ENCODE results near the gene FRAT1.
"Not testable (repeated sequence)": the region's sequence is repeated elsewhere in the genome, so short reads cannot be mapped to it uniquely, and the experiment has no call there.

The FRAT1 gene, protein sequence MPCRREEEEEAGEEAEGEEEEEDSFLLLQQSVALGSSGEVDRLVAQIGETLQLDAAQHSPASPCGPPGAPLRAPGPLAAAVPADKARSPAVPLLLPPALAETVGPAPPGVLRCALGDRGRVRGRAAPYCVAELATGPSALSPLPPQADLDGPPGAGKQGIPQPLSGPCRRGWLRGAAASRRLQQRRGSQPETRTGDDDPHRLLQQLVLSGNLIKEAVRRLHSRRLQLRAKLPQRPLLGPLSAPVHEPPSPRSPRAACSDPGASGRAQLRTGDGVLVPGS

DNA sequence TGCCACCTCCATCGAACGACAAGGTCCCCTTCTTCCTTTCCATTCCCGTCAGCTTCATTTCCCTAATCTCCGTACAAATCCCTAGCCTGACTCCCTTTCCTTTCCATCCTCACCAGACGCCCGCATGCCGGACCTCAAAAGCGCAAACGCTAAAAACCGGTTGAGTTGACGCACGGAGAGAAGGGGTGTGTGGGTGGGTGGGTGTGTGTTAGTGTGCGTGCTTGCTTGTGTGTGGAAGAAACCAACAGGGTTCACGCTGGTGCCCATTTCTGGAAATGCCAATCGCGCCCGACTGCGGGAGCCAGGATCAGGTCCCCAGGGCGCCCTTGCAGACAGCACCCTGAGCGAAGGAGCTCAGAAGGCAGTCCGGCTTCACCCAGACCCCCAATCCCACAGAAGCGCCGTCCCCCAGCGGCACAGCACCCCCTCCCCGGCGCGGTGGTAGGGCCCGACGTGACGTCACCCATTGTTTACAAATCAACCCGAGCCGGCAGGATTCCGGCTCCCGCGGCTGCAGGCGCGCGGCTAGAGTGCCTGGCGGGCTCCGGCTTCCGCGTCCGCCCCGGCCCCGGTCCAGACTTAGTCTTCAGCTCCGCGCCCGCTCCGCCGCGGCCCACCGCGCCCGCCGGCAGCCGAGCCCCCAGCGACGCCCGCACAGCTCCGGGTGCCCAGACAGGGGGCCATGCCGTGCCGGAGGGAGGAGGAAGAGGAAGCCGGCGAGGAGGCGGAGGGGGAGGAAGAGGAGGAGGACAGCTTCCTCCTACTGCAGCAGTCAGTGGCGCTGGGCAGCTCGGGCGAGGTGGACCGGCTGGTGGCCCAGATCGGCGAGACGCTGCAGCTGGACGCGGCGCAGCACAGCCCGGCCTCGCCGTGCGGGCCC lies at the start of gene FRAT1:
TSS of gene FRAT1 (plus strand) at position 500 of the 880 bp plus-strand sequence. CDS start at position 683, 183 bp downstream.
- in situ Hi-C loops (cut with MboI; ENCODE audit: low sequenced_read_pairs), result no loop called here

DNA sequence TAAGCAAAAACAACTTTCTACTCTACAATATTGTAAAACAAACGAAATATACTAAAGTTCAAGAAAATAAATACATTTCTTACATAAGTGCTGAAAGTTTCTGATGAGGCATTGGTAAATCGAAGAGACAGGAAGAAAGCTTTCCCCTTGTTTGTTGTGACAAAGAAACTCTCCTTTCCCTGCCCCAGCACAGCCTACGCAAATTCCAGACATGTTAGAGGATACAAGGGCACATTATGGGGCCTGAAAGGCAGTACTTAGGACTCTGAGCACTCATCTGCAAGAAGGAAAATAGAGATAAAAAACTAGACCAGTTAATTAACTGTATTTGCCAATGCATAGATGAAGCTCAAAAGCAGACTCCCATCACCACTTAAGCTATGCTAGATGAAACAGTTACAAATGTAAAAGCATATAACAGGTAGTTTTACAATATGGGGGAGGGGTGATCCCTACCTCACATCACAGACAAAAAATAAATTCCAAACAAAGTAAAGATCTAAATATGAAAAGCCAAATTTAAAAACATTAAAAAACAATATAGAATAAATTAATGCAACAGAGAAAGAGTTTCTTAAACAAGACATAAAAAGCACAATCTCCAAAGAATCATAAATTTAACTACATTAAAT lies 48.4 kb upstream of the FRAT1 start:
- in situ Hi-C loops (cut with MboI; ENCODE audit: low sequenced_read_pairs), result no loop called here

DNA sequence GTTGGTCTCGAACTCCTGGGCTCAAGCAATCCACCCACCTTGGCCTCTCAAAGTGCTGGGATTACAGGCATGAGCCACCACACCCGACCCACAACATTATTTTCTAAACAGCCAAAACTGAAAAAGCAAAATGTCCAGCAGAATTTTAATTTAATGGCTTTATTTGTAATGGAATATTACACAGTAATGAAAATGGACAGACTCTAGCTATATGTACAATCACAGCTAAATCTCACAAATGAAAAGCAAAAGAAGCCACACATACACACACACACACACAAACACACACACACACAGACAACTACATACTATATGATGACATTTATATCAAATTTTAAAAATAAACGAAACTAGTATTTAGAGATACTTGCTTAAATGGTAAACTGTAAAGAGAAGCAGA lies 45.4 kb upstream of the FRAT1 start:
- in situ Hi-C loops (cut with MboI; ENCODE audit: low sequenced_read_pairs), result no loop called here

DNA sequence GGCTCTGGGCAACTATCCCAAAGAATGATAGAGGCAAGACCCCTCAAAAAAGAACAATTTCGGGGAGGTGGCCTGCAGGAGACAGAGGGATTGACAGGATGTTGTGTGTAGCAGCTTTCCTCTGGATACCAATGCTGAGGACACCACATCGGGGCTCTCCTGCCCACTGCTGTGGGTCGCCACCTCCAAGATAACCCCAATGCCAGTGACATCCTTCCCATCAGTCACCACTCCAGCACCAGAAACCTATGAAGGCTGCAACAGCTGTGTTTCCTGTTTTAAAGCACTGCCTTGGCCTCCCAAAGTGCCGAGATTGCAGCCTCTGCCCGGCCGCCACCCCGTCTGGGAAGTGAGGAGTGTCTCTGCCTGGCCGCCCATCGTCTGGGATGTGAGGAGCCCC lies 44.2 kb upstream of the FRAT1 start:
- in situ Hi-C loops (cut with MboI; ENCODE audit: low sequenced_read_pairs), result no loop called here

DNA sequence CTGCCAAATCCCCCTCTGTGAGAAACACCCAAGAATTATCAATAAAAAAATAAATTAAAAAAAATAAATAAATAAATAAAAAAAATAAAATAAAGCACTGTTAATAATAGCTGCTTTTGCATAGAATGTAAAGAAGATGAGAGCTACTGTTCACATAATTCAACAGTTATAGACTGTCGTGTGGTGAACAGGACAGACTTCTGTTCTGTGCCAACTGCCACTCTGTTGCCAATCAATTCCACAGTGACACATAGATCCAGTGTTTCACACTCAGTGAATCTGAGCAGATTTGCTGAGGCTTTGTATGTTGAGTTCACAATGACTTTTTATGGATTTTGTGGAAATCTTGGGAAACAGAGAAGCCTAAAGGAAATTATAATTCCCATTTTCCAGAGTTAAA lies 41.5 kb upstream of the FRAT1 start:
- in situ Hi-C loops (cut with MboI; ENCODE audit: low sequenced_read_pairs), result no loop called here

DNA sequence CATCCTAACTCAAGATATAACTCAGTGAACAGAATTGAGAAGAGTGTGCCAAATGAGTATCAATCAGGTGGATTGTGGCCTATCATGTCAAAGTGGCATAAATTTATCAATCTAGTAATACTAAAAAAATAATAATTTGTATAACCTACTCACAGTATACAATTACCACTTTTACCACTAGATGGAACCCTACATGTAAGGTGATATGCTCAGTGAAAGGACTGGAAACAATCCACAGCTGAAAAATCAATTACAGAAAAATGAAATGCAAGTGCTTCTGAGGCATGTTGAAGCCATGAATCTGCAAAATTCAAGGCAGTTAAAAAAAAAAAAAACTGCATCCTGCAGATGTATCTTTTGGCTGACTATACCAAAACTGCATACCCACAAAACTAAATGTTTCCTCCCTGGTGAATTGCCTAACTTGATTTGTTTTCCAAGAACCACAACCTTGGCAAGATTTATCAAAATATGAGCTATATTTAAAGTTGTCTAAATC lies 40.5 kb upstream of the FRAT1 start:
- in situ Hi-C loops (cut with MboI; ENCODE audit: low sequenced_read_pairs), result no loop called here

DNA sequence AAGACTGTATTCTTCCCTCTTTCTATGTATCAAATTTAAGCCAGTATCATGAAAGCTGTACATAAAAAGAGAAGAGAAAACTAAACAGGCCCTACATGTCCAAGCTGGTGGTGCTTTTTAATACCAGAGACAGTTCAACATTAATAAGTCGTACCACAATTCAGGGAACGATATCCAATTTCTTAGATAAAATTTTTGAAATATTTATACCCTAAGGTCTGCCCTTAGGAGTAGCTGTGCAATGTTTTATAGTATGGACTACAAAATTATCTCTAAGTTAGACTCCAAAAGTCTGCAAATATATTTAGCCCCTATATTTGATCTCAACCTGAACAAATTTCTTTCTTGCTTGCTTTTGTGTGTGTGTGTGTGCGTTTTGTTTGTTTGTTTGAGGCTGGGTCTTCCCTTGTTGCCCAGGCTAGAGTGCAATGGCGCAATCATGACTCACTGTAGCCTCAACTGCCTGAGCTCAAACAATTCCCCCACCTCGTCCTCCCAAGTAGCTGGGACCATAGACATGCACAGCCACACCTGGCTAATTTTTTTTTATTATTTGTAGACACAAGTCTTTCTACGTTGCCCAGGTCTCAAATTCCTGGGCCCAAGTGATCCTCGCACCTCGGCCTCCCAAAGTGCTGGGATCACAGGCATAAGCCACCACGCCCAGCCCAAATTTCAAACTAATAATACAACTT lies 39.8 kb upstream of the FRAT1 start:
- in situ Hi-C loops (cut with MboI; ENCODE audit: low sequenced_read_pairs), result no loop called here

DNA sequence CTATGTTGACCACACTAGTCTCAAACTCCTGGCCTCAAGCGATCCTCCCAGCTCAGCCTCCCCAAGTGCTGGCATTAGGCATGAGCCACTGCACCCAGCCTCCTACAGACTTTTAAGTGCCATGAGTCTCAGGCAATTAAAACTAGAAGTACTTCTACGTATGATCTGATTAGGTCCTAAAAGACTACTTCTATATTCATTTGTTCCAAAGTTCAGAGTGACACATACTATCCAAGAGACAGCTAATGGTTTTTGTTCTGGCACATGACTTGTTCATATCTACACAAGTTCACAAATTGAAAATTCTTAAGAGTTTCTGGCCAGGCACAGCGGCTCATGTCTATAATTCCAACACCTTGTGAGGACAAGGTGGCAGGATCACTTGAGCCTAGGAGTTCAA lies 38.3 kb upstream of the FRAT1 start:
- in situ Hi-C loops (cut with MboI; ENCODE audit: low sequenced_read_pairs), result no loop called here

DNA sequence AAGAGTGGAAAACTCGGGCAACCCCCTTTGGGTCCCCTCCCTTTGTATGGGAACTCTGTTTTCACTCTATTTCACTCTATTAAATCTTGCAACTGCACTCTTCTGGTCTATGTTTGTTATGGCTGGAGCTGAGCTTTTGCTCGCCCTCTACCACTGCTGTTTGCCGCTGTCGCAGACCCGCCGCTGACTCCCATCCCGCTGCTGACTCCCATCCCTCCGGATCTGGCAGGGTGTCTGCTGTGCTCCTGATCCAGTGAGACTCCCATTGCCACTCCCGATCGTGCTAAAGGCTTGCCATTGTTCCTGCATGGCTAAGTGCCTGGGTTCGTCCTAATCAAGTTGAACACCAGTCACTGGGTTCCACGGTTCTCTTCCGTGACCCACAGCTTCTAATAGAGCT lies 29.0 kb upstream of the FRAT1 start:
- in situ Hi-C loops (cut with MboI; ENCODE audit: low sequenced_read_pairs), result not testable (repeated sequence)

DNA sequence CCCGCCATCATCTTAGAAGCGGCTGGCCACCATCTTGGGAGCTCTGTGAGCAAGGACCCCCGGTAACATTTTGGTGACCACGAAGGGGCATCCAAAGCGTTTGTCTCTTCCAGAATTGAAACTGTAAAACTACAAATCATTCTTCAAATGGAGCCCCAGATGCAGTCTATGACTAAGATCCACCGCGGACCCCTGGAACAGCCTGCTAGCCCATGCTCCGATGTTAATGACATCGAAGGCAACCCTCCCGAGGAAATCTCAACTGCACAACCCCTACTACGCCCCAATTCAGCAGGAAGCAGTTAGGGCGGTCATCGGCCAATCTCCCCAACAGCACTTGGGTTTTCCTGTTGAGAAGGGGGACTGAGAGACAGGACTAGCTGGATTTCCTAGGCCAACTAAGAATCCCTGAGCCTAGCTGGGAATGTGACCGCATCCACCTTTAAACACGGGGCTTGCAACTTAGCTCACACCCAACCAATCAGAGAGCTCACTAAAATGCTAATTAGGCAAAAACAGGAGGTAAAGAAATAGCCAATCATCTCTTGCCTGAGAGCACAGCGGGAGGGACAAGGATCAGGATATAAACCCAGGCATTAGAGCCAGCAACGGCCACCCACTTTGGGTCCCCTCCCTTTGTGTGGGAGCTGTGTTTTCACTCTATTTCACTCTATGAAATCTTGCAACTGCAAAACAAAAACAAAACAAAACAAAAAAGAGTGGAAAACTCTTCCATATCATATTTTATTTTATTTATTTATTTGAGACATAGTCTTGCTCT lies 28.3 kb upstream of the FRAT1 start:
- in situ Hi-C loops (cut with MboI; ENCODE audit: low sequenced_read_pairs), result not testable (repeated sequence)

DNA sequence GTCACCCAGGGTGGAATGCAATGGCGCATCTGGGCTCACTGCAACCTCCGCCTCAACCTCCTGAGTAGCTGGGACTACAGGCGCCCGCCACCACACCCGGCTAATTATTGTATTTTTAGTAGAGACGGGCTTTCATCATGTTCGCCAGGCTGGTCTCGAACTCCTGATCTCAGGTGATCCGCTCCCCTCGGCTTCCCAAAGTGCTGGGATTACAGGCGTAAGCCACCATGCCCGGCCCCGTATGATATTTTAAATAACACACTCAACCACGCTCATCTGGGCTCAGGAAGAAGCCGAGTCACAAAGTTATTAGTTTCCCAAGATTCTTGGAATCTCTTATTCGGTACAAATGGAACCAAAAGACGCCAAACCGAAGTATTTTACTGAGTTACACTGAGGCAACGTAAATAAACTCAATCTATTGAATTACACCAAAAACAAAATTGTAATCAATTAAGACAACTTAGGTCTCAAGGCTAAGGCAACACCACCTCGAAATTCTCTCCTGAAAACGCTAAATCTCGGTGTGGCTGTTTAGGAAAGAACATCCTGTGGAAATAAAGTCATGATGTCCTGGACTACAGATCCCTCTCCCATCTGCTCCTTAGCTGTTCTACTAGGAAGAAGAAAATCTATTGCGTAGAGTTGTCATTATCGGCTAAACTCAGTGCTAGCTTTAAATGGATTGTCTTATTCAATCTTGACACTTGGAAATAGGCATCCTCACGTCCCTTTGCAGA lies 27.5 kb upstream of the FRAT1 start:
- in situ Hi-C loops (cut with MboI; ENCODE audit: low sequenced_read_pairs), result no loop called here

DNA sequence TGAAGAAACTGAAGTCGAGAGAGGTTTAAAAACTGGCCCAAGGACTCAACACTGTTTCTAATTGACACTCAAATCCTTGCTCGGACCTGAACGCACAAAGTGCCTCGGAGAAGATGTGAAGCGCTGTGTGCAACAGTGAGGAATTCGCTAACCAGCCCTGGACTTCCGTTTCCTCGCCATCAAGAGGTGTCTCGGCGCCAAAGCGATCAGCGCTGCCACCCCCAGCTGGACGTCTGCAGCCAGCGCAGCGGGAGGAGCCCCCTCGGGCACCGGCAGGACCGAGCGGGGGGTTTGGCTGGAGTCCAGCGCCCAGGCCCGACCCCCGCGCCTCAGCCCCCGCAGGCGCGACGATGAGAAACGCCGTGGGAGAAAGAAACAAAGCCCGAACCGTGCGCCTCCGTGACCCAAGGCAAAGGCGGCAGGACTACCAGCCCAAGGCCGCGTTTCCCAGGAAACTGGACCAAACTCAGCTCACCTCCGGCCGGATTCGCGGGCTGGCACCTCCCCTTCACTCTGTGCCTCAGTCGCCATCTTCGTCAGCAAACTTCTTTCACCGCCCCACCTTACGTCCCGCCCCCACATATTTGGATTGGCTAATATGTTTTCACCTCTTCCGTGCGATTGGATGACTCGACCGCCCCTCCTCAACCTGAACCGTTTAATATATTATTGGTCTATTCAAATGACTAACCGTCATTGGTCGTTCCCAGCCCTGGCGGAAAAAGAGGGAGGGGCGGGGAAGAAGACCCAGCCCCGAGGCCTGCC lies 26.8 kb upstream of the FRAT1 start, which contains the start of gene ARHGAP19:
TSS of gene ARHGAP19 (minus strand) at position 541 of the 765 bp plus-strand sequence. CDS start at position 531, 10 bp downstream.
- in situ Hi-C loops (cut with MboI; ENCODE audit: low sequenced_read_pairs), result no loop called here

DNA sequence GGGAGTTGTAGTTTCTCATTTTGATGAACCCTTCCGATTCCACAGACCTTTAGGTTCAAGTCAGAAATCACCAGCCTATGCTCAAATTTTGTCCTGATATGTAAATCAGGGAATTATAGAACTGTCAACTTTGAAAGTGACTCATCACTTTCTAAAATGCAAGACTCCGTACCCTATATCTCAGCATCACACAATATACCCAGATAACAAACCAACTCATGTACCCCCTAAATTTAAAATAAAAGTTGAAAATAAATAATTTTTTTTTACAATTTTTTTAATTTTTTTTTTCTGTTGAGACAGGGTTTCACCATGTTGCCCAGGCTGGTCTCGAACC lies 26.2 kb upstream of the FRAT1 start:
- in situ Hi-C loops (cut with MboI; ENCODE audit: low sequenced_read_pairs), result no loop called here

DNA sequence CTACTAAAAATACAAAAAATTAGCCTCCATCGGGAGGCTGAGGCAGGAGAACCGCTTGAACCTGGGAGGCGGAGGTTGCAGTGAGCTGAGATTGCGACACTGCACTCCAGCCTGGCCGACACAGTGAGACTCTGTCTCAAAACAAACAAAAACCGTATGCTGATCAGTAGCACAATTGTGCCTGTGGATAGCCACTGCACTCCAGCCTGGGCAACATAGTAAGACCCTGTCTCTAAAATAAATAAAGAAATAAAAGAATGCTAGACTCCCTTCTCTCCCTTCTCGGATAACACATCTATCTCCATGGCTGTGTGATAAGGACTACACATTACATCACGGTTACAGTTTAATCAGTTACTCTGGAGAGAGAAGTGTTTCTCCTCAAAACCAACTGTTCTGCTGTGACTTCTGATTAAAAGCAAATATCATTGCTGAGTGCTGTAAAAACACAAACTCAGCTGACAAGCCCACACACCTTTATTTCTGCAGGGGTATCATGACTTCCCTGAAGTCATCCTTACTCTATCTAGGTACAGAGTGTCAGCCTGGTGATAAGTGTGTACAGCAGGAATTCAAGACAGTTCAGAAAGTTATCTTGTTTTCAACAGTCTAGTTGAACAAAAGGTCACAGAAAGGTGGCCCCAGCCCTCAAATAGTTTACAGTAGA lies 21.4 kb upstream of the FRAT1 start:
- in situ Hi-C loops (cut with MboI; ENCODE audit: low sequenced_read_pairs), result no loop called here

DNA sequence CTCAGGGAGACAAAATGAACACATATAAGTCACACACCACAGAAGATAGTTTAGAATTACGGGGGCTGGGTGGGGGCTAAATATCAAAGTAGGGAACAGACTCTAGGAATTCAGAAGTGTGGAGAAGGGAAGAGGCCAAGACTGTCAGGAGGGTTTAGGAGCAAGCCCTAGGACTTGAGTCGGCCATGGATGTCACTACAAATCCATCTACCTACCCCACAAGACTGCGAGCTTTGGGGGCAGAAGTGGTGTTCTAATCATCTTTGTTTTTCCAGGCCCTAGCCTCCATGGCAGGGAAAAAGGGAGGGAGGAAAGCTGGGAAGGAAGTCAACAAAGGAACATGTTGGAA lies 20.9 kb upstream of the FRAT1 start:
- in situ Hi-C loops (cut with MboI; ENCODE audit: low sequenced_read_pairs), result no loop called here

DNA sequence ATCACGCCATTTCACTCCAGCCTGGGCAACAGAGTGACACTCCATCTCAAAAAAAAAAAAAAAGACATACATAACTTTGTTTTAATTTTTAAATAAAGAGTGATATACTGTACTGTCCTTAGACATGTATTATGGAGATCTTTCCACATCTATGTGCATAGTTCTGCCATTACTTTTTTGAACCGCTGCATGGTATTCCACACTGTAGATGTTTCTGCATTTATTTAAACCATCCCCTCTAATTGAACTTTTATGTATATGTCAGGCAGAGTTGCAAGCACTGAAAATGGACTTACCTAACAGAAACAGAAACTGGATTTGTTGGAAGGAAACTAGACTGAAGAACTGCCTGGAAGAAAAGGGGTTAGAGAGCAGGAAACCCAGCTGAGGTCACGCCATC lies 18.1 kb upstream of the FRAT1 start:
- in situ Hi-C loops (cut with MboI; ENCODE audit: low sequenced_read_pairs), result no loop called here

DNA sequence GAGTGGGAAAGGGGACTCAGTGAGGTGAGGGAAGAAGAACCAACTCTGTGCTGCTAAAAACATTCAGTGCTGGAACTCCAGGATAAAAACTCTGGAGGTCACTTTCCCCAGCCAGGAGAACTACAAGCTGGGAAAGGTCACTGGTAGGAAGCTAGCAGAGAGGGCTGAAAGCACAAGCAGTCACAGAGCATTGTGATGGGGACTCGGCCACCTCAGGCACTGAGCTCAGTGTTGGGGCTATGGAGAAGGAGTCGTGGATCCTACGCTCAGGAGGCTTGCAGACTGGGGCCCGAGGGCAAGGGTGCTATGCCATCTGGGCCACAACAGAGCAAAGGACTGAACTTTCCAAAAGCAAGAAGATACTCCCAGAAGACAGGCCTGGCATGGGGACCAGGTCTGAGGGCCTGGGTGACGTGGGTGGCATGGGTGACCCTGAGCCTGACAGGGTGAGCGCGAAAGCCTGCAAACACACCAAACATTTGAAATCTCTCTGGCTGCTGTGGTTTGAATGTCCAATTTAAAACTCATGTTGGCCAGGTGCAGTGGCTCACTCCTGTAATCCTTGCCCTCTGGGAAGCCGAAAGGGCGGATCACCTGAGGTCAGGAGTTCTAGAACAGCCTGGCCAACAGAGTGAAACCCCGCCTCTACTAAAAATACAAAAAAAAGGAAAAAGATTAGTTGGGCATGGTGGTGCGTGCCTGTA lies 16.8 kb upstream of the FRAT1 start:
- in situ Hi-C loops (cut with MboI; ENCODE audit: low sequenced_read_pairs), result no loop called here

DNA sequence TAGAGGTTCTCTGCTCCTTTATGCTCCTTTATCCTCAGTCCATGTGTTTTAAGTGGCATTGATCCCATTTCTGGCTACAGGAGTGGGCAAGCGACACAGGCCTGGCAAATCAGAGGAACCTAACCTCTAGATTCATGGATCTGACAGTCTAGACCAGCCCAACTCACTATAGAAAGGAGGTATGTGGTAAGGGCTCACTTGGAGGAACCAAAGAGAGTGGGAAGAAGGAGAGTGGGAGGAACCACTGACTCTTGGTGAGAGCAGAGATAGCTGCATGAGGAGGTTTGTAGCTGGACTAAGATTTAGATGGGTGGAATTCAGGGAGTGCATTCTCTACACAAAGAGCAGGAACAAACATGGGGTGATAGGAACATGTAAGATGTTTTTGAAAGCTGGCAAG lies 11.6 kb upstream of the FRAT1 start:
- in situ Hi-C loops (cut with MboI; ENCODE audit: low sequenced_read_pairs), result no loop called here

Data from HL-60/S4 treated with retinoic acid at 250 ng/mL for 4 days and 3 days (cell line).